Left colon (tissue), 2 donors: ENCODE measurements around the gene STX16. TPM values are rescaled to one million over a fixed set of nuclear protein-coding genes. Genes with fewer than 3 reads are reported as not detected.
"Not testable (repeated sequence)": the region's sequence is repeated elsewhere in the genome, so short reads cannot be mapped to it uniquely, and the experiment has no call there.

Experiments used
- ATAC-seq: fragments of 200-7000 bp; cut with Tn5 transposase; one replicate; pipeline ENCODE4 v1.9.1; 2020; ENCODE audit warnings: mild to moderate bottlenecking, moderate library complexity
- DNase-seq, 2 donors: peaks; one replicate each; pipeline ENCODE4 v3.0.0-alpha.2; 2020
- intact Hi-C, 2 donors: fragments of 100-400 bp; cut with DNase I in 1 of 2; cut with micrococcal nuclease in 1 of 2; formaldehyde crosslinking; loops; one replicate each; pipeline versions ENCODE4 v1.11.2 to v1.14.0; 2022; cut with DNase I, micrococcal nuclease
- total RNA-seq, 2 donors: library from RNA; stranded (reverse); fragmentation: NEBNext Ultra II Directional; extraction: Animal tissue kit (Norgen Biotek cat#: 25700); gene quantifications; one replicate each; pipeline ENCODE4 v1.2.1, GENCODE V29; 2021
- donor health status: DM: no; HTN: no; CAD: no.
- donor health status: DM: yes; HTN: yes; CAD: no.

STX16 gene
- total RNA-seq, 2 donors from 2014 or later, result 39.6 to 40.7 TPM

- DNase-seq, result no peak
- intact Hi-C loops, result no loop called here
- no peak for ATAC-seq
These were observed 72.5 kb downstream of the STX16 start for GRCh38 chr20:58723628-58723984.

GRCh38 chr20:58726156-58726555 lies 75.1 kb downstream of the STX16 start:
- intact Hi-C loops, DNase-seq, ATAC-seq: not testable (repeated sequence)

Other genes with a start within 250 kb of the STX16 start
- gene APCDD1L, start 135.9 kb upstream of the STX16 start, total RNA-seq, result under 1 TPM; 0.40 to 0.50 TPM
- gene NPEPL1, start 41.5 kb downstream of the STX16 start, total RNA-seq, result 10 to 100 TPM; 30.3 to 31.1 TPM
- 1 to 10 TPM in 1 of 2 donors, under 1 TPM in 1; 0.87 to 1.1 TPM for gene GNAS-AS1, start 199.6 kb downstream of the STX16 start, total RNA-seq
- 100 to 1,000 TPM; 651 to 725 TPM for gene GNAS, start 201.4 kb downstream of the STX16 start, total RNA-seq